HG03460 (cell line): Measurements from ENCODE around the gene FKBP1C.

Experiments used
- ATAC-seq: cut with Tn5 transposase; IDR thresholded peaks from one replicate; pipeline ENCODE4 v1.9.1; 2021; ENCODE audit not compliant: unreplicated experiment

The FKBP1C gene

GRCh38 chr6:63261820-63262219 is 50.6 kb downstream of the FKBP1C start:
- ATAC-seq, result no peak
